Activated CD8-positive, alpha-beta T cell treated with anti-CD3 and anti-CD28 coated beads, Interleukin-2, amount 10 ng/mL, durations not matched to agents 7 days and 5 days (primary cell): ENCODE measurements around the gene TRIM10. TPM values are rescaled to one million over a fixed set of nuclear protein-coding genes. Genes with fewer than 3 reads are reported as not detected.

Experiments
- ATAC-seq: fragments of 150-1000 bp; cut with Tn5 transposase; one replicate; pipeline ENCODE4 v1.10.0; 2021; ENCODE audit warnings: moderate library complexity
- CTCF ChIA-PET: fragments of 350-600 bp; sonication (Branson Sonifier 250); formaldehyde crosslinking; loops from one replicate; lab custom pipeline; 2021; ENCODE audit warnings: antibody characterized with exemption; lab: Charles Lee
- POLR2A ChIA-PET: fragments of 350-600 bp; sonication (Branson Sonifier 250); formaldehyde crosslinking; loops from one replicate; lab custom pipeline; 2021; ENCODE audit warnings: antibody characterized with exemption; lab: Charles Lee
- DNase-seq: peaks from one replicate; pipeline ENCODE4 v3.0.0-alpha.2; 2020
- H3K27ac Mint-ChIP-seq: one replicate; pipeline ENCODE4 v1.8.0; 2021; ENCODE audit warnings: mild to moderate bottlenecking, mixed read lengths
- H3K27me3 Mint-ChIP-seq: one replicate; pipeline ENCODE4 v1.8.0; 2021; ENCODE audit warnings: low read depth, mixed read lengths
- H3K36me3 Mint-ChIP-seq: one replicate; pipeline ENCODE4 v1.8.0; 2021; ENCODE audit warnings: low read depth, mixed read lengths
- H3K4me1 Mint-ChIP-seq: one replicate; pipeline ENCODE4 v1.8.0; 2021; ENCODE audit warnings: low read depth, mixed read lengths
- H3K4me3 Mint-ChIP-seq: one replicate; pipeline ENCODE4 v1.8.0; 2021; ENCODE audit warnings: mild to moderate bottlenecking, mixed read lengths
- H3K9me3 Mint-ChIP-seq: one replicate; pipeline ENCODE4 v1.8.0; 2022; ENCODE audit warnings: mixed read lengths; ENCODE audit not compliant: insufficient read depth
- total RNA-seq, 2 experiments: library from RNA; stranded (reverse); gene quantifications; one replicate each; pipeline ENCODE4 v1.2.3, GENCODE V29; 2021

The TRIM10 gene
- total RNA-seq, 2 experiments from 2014 or later, result not detected

- Mint-ChIP-seq H3K36me3 (no peaks in the 10 kb centered on the region), H3K27me3 (peaks cover 16% of the 10 kb centered on the region), H3K4me3 (no peak overlapping the region), H3K27ac (no peak overlapping the region), H3K4me1 (peaks cover 18% of the 10 kb centered on the region), H3K9me3 (no peaks in the 10 kb centered on the region)
- no peak for DNase-seq
- ChIA-PET POLR2A (no interaction called here), CTCF (interaction anchor here (1.1 kb wide), 1 partner anchor 55 kb away, joined by 5 read pairs; no protein-coding TSS in a partner anchor)
- no peak for ATAC-seq
Observed at GRCh38 chr6:30158475-30159040, 2.5 kb downstream of the TRIM10 start.

GRCh38 chr6:30157999-30158398 lies 3.0 kb downstream of the TRIM10 start:
- ChIA-PET CTCF (interaction anchor here (1.1 kb wide), 1 partner anchor 55 kb away, joined by 5 read pairs; no protein-coding TSS in a partner anchor), POLR2A (no interaction called here)
- ATAC-seq (no peak), DNase-seq (no peak)
- H3K36me3 Mint-ChIP-seq, result no peaks in the 10 kb centered on the region
- H3K4me3 Mint-ChIP-seq, result no peak overlapping the region
- no peak overlapping the region for H3K27ac Mint-ChIP-seq
- H3K9me3 Mint-ChIP-seq, result no peaks in the 10 kb centered on the region
- H3K27me3 Mint-ChIP-seq, result peaks cover 17% of the 10 kb centered on the region
- H3K4me1 Mint-ChIP-seq, result peaks cover 12% of the 10 kb centered on the region

GRCh38 chr6:30157581-30157980 lies 3.4 kb downstream of the TRIM10 start:
- H3K36me3 Mint-ChIP-seq, result no peaks in the 10 kb centered on the region
- no peak for ATAC-seq
- POLR2A ChIA-PET, result no interaction called here
- no peak overlapping the region for H3K27ac Mint-ChIP-seq
- no peak for DNase-seq
- no peaks in the 10 kb centered on the region for H3K9me3 Mint-ChIP-seq
- H3K27me3 Mint-ChIP-seq, result peaks cover 17% of the 10 kb centered on the region
- CTCF ChIA-PET, result no interaction called here
- H3K4me3 Mint-ChIP-seq, result no peak overlapping the region
- peaks cover 10% of the 10 kb centered on the region for H3K4me1 Mint-ChIP-seq

GRCh38 chr6:30156774-30157173 lies 4.2 kb downstream of the TRIM10 start:
- ChIA-PET CTCF (interaction anchor here (0.9 kb wide), 1 partner anchor 13 kb away, joined by 3 read pairs; no protein-coding TSS in a partner anchor), POLR2A (no interaction called here)
- H3K9me3 Mint-ChIP-seq, result no peaks in the 10 kb centered on the region
- ATAC-seq, result no peak
- no peak overlapping the region for H3K4me3 Mint-ChIP-seq
- DNase-seq, result no peak
- peaks cover 7% of the 10 kb centered on the region for H3K4me1 Mint-ChIP-seq
- no peak overlapping the region for H3K27ac Mint-ChIP-seq
- H3K27me3 Mint-ChIP-seq, result peaks cover 17% of the 10 kb centered on the region
- no peaks in the 10 kb centered on the region for H3K36me3 Mint-ChIP-seq

GRCh38 chr6:30156262-30156599 lies 4.8 kb downstream of the TRIM10 start:
- POLR2A ChIA-PET, result no interaction called here
- Mint-ChIP-seq H3K9me3 (no peaks in the 10 kb centered on the region), H3K4me1 (peaks cover 12% of the 10 kb centered on the region), H3K27me3 (peaks cover 19% of the 10 kb centered on the region), H3K36me3 (no peaks in the 10 kb centered on the region), H3K27ac (no peak overlapping the region), H3K4me3 (no peak overlapping the region)
- DNase-seq, result no peak
- no peak for ATAC-seq
- CTCF ChIA-PET, result no interaction called here

- Mint-ChIP-seq H3K9me3 (no peaks in the 10 kb centered on the region), H3K4me3 (no peak overlapping the region), H3K4me1 (peaks cover 15% of the 10 kb centered on the region), H3K36me3 (no peaks in the 10 kb centered on the region), H3K27ac (no peak overlapping the region), H3K27me3 (peaks cover 19% of the 10 kb centered on the region)
- DNase-seq (no peak), ATAC-seq (no peak)
- CTCF ChIA-PET, result no interaction called here
- POLR2A ChIA-PET, result no interaction called here
Observed at GRCh38 chr6:30155520-30156261, 5.3 kb downstream of the TRIM10 start.

- DNase-seq (no peak), ATAC-seq (no peak)
- Mint-ChIP-seq H3K27ac (no peak overlapping the region), H3K27me3 (peaks cover 24% of the 10 kb centered on the region), H3K9me3 (no peaks in the 10 kb centered on the region), H3K4me1 (peaks cover 16% of the 10 kb centered on the region), H3K4me3 (no peak overlapping the region), H3K36me3 (no peaks in the 10 kb centered on the region)
- ChIA-PET CTCF (interaction anchor here (1.8 kb wide), 1 partner anchor 52 kb away, joined by 5 read pairs; no protein-coding TSS in a partner anchor), POLR2A (no interaction called here)
Observed at GRCh38 chr6:30154709-30155519, 6.1 kb downstream of the TRIM10 start.

- no peak overlapping the region for H3K27ac Mint-ChIP-seq
- no peaks in the 10 kb centered on the region for H3K9me3 Mint-ChIP-seq
- peaks cover 19% of the 10 kb centered on the region for H3K27me3 Mint-ChIP-seq
- ChIA-PET CTCF (interaction anchor here (1.8 kb wide), 1 partner anchor 51 kb away, joined by 5 read pairs; no protein-coding TSS in a partner anchor), POLR2A (no interaction called here)
- no peaks in the 10 kb centered on the region for H3K36me3 Mint-ChIP-seq
- peaks cover 16% of the 10 kb centered on the region for H3K4me1 Mint-ChIP-seq
- DNase-seq (no peak), ATAC-seq (no peak)
- H3K4me3 Mint-ChIP-seq, result no peak overlapping the region
Observed at GRCh38 chr6:30154061-30154460, 7.0 kb downstream of the TRIM10 start.

- Mint-ChIP-seq H3K27me3 (peaks cover 21% of the 10 kb centered on the region), H3K9me3 (no peaks in the 10 kb centered on the region), H3K27ac (no peak overlapping the region), H3K4me1 (peaks cover 12% of the 10 kb centered on the region), H3K4me3 (no peak overlapping the region), H3K36me3 (no peaks in the 10 kb centered on the region)
- ATAC-seq (no peak), DNase-seq (no peak)
- POLR2A ChIA-PET, result no interaction called here
- CTCF ChIA-PET, result interaction anchor here (1.8 kb wide), 1 partner anchor 50 kb away, joined by 5 read pairs; no protein-coding TSS in a partner anchor
Observed at GRCh38 chr6:30152910-30153610, 8.0 kb downstream of the TRIM10 start.

- Mint-ChIP-seq H3K4me1 (peaks cover 13% of the 10 kb centered on the region), H3K27ac (no peak overlapping the region), H3K27me3 (peaks cover 24% of the 10 kb centered on the region), H3K9me3 (no peaks in the 10 kb centered on the region), H3K4me3 (no peak overlapping the region), H3K36me3 (no peaks in the 10 kb centered on the region)
- ChIA-PET POLR2A (interaction anchor here (0.7 kb wide), 1 partner anchor 27 kb away, joined by 3 read pairs; no protein-coding TSS in a partner anchor), CTCF (interaction anchor here (0.9 to 1.8 kb wide), 4 partner anchors 15 to 49 kb away, joined by 3 to 12 read pairs (median 4); no protein-coding TSS in a partner anchor)
- no peak for DNase-seq
- no peak for ATAC-seq
Observed at GRCh38 chr6:30152016-30152673, 8.9 kb downstream of the TRIM10 start.

GRCh38 chr6:30151580-30151979 lies 9.4 kb downstream of the TRIM10 start:
- POLR2A ChIA-PET, result no interaction called here
- Mint-ChIP-seq H3K4me1 (peaks cover 17% of the 10 kb centered on the region), H3K36me3 (no peaks in the 10 kb centered on the region), H3K4me3 (no peak overlapping the region), H3K27ac (no peak overlapping the region), H3K9me3 (no peaks in the 10 kb centered on the region), H3K27me3 (peaks cover 25% of the 10 kb centered on the region)
- ATAC-seq, result peak; percentile 67
- peak; percentile 40 for DNase-seq
- CTCF ChIA-PET, result interaction anchor here (0.9 to 1.8 kb wide), 4 partner anchors 15 to 48 kb away, joined by 3 to 12 read pairs (median 4); no protein-coding TSS in a partner anchor
